Measurements from ENCODE around the gene CADM1.

GRCh38 chr11:115183830-115184229 is 320.4 kb downstream of the CADM1 start:
- TF ChIP-seq JUND (IDR thresholded peaks at IDR 0.05) (no peak), CTCF (IDR thresholded peaks at IDR 0.05; ENCODE audit: low read depth, low read length, missing input control) (no peak), RAD21 (IDR thresholded peaks at IDR 0.05) (no peak), SP1 (IDR thresholded peaks at IDR 0.05) (no peak), GABPA (IDR thresholded peaks at IDR 0.05 in 1 of 2, conservative IDR thresholded peaks at IDR 0.05 in 1 of 2) (no peak), YY1 (IDR thresholded peaks at IDR 0.05) (no peak)

Measured in liver (tissue), 3 donors.